ENCODE measurements around the gene MAP2K1. TPM values are rescaled to one million over a fixed set of nuclear protein-coding genes. Genes with fewer than 3 reads are reported as not detected.

Gene MAP2K1
- total and polyA plus RNA-seq, 9 of the 15 experiments (the other 6 are each of a cell fraction or from before 2014, with no cell fraction given): 7.5 to 58.3 (median 30.0) TPM

GRCh38 chr15:66417736-66418135 is 31.0 kb downstream of the MAP2K1 start:
- CTCF ChIA-PET (ENCODE audit: low intra/inter-chr PET ratio): no interaction called here
- ATAC-seq: no peak
- H3K4me1 ChIP-seq (replicated peaks in 1 of 2; ENCODE audit: control insufficient read depth in 2 of 2, insufficient read depth in 2 of 2, low read length in 2 of 2): no peaks in the 10 kb centered on the region
- H3K9me3 ChIP-seq (replicated peaks; ENCODE audit: control insufficient read depth, insufficient read depth, low read depth, low read length): no peaks in the 10 kb centered on the region
- FAIRE-seq: no peak
- POLR2A ChIA-PET: interaction anchor here (0.6 to 1.3 kb wide), 2 partner anchors 14 to 614 kb away, joined by 3 to 6 read pairs; no protein-coding TSS in a partner anchor
- H3K9me1 ChIP-seq (ENCODE audit: control insufficient read depth, insufficient read depth, low read length): no peaks in the 10 kb centered on the region
- no peak overlapping the region for H3K27ac ChIP-seq (ENCODE audit: extremely low read depth, low read depth, low read length)
- no peaks in the 10 kb centered on the region; the same call in 1 of the 2 replicates for H4K20me1 ChIP-seq (replicated peaks; ENCODE audit: control insufficient read depth, insufficient read depth, low read length)
- H3K4me2 ChIP-seq (ENCODE audit: insufficient read depth, low read length): no peak overlapping the region
- no TSS peak for BruUV-seq (replicated peaks)
- H3K79me2 ChIP-seq (ENCODE audit: control insufficient read depth, insufficient read depth, low read length): peaks cover 72% of the 10 kb centered on the region
- intact Hi-C loops (cut with micrococcal nuclease) (no loop called here), in situ Hi-C loops (cut with MboI) (no loop called here)
- DNase-seq (ENCODE audit: extremely low read depth in 1 of 4, low spot score in 3 of 4): no peak
- H3K36me3 ChIP-seq (ENCODE audit: control insufficient read depth, insufficient read depth, low read length): no peaks in the 10 kb centered on the region
- H3K4me3 ChIP-seq: no peak overlapping the region
- H3K9ac ChIP-seq (ENCODE audit: insufficient read depth in 1 of 2, low read depth in 2 of 2, low read length in 2 of 2): no peak overlapping the region
- 76% methylated on average over 5 of the region's 5 CpGs for WGBS (ENCODE audit: insufficient coverage, low coverage, missing lambda C conversion rate)
- no peak overlapping the region for H2AFZ ChIP-seq (ENCODE audit: low read depth, low read length)
- no peaks in the 10 kb centered on the region for H3K27me3 ChIP-seq (ENCODE audit: control insufficient read depth in 2 of 2, insufficient read depth in 2 of 2, low read length in 2 of 2)
- no peak for TF ChIP-seq CREB3 (tag; conservative IDR thresholded peaks at IDR 0.05; ENCODE audit: low read depth)
- no peak for TF ChIP-seq ZNF589 (CRISPR knock-in tag; IDR thresholded peaks at IDR 0.05; ENCODE audit: low read depth)
- TF ChIP-seq RREB1 (CRISPR knock-in tag; IDR thresholded peaks at IDR 0.05): no peak
- TF ChIP-seq ZNF41 (CRISPR knock-in tag; conservative IDR thresholded peaks at IDR 0.05): no peak
- TF ChIP-seq PYGO2 (tag; IDR thresholded peaks at IDR 0.05): no peak
- no peak for TF ChIP-seq CBX3 (IDR thresholded peaks at IDR 0.05; ENCODE audit: borderline replicate concordance in 1 of 2, low read length in 2 of 2)
- no peak for TF ChIP-seq CBFA2T3 (IDR thresholded peaks at IDR 0.05)
- TF ChIP-seq MCM5 (IDR thresholded peaks at IDR 0.05; ENCODE audit: low read depth): no peak
- no peak for TF ChIP-seq IRF1 (CRISPR knock-in tag; IDR thresholded peaks at IDR 0.05; ENCODE audit: borderline replicate concordance)
- TF ChIP-seq ZNF551 (CRISPR knock-in tag; IDR thresholded peaks at IDR 0.05): no peak
- no peak for TF ChIP-seq BHLHE40 (IDR thresholded peaks at IDR 0.05; ENCODE audit: low read length)
- TF ChIP-seq ELF4 (CRISPR knock-in tag; IDR thresholded peaks at IDR 0.05): no peak
- TF ChIP-seq HMG20A (CRISPR knock-in tag; conservative IDR thresholded peaks at IDR 0.05): no peak
- no peak for TF ChIP-seq STAG1 (CRISPR knock-in tag; IDR thresholded peaks at IDR 0.05; ENCODE audit: borderline replicate concordance)
- TF ChIP-seq TAF9B (IDR thresholded peaks at IDR 0.05; ENCODE audit: partially characterized antibody): no peak
- TF ChIP-seq USF2 (CRISPR knock-in tag; IDR thresholded peaks at IDR 0.05): no peak
